ENCODE data around the gene CACNA2D1.

Gene CACNA2D1

GRCh38 chr7:82443547-82444219 lies at the start of gene CACNA2D1:
Gene CACNA2D1, minus strand, starts transcription at chr7:82443777.
- no peak for DNase-seq

DNA sequence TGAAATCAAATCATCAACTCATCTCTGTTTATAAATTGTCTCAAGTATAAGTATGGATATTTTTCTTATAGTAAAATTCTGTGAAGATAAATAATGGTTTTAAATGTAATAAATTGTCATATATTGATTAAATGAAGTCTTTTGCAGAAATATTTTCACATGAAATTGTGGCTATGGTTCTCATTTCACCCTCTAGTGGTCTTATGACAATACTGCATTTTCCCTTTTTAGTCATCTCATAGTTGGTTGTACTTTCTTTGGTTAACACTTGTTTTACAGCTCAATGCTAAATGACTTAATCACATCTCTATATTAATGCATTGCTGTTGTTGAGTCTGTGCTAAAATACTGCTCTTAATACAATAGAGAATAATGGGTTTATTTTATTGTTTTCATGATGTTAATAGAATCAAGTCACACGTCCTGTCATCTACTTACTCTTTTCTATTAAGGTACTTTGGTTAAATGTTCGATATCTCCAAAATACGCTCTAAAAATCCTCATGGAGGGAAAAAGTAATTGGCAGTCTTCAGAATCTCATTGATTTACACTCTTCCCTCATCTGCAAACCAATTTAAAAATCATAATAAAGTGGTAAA lies 38.0 kb upstream of the CACNA2D1 start:
- DNase-seq = no peak

GRCh38 chr7:82477733-82478515 lies 34.3 kb upstream of the CACNA2D1 start:
- DNase-seq = no peak

- DNase-seq = no peak
Measured at GRCh38 chr7:82472966-82473365, 29.4 kb upstream of the CACNA2D1 start.

DNA sequence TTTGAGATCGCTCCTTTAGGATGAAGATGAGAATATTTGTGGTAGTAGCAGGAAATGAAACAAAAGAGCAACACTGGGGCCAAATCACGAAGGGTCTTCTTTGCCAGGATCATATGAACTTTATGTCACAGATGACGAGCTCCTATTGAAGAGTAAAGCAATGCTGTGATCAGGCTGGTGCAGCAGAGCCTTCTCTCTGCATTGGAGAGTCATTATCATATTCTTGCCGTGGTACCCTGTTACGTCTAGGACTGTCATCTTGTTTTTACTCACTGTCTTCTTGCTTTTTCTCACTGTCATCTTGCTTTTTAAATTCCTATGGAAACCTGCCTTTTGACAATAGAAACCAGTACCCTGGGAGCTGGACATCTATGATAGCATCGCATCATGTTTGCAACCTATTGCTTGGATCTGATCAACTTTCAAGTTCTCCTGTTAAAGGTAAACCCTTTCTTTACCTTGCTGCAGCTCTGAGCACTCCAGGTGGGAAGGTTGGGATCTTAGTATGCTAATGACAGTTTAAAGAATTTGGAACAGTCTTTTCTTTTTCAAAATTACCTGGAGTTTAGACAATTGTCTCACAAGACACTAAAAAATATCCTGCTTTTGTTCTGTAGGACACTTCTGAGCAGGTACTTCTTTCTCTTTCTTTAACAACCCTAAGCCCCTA lies 27.9 kb upstream of the CACNA2D1 start:
- no peak for DNase-seq

GRCh38 chr7:82469207-82469606 lies 25.6 kb upstream of the CACNA2D1 start:
- DNase-seq = no peak

- DNase-seq = no peak
Measured at GRCh38 chr7:82468435-82468834, 24.9 kb upstream of the CACNA2D1 start.

DNA sequence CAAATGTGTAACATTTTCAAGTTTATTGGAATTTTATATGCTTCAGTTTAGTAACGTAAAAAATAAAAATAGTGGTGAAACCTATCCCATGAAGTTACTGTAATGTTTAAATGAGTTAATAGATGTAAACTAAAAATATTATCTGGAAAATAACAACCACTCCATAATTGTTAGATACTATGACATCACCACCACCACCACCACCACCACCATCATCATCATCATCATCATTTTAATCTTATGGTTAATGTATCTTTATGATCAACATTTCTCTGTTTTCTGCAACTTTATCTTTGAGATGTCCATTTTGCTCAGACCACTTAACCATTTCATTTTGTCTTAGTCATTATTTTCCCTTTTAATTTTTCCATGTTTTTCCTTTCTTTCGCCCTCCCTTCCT lies 23.4 kb upstream of the CACNA2D1 start:
- DNase-seq = no peak

GRCh38 chr7:82464372-82464771 lies 20.8 kb upstream of the CACNA2D1 start:
- no peak for DNase-seq

- no peak for DNase-seq
Measured at GRCh38 chr7:82455295-82455694, 11.7 kb upstream of the CACNA2D1 start.

- DNase-seq = no peak
Measured at GRCh38 chr7:82450759-82451158, 7.2 kb upstream of the CACNA2D1 start.

GRCh38 chr7:82449910-82450309 lies 6.3 kb upstream of the CACNA2D1 start:
- DNase-seq = no peak

DNA sequence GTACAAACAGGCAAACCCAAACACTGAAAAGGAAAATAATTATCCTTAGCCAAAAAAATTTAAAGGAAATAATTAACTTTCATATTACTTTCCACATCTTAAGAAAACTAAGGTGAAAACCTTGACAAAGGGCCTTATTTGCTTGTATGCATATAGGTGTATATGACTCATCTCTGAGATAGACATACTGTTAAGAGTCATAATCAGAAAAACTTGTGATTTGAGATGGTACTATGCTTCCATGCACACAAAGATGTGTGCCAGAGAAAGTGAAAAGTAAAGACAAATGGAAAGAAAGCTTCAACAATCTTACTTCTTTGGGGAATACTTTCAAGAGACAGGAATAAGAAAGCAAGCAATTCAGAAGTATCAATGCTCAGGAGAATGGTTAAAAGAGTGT lies 3.3 kb upstream of the CACNA2D1 start:
- DNase-seq = no peak

- DNase-seq = no peak
Measured at GRCh38 chr7:82445271-82445670, 1.7 kb upstream of the CACNA2D1 start.

- no peak for DNase-seq
Measured at GRCh38 chr7:82444220-82444909, 788 bp upstream of the CACNA2D1 start.

DNA sequence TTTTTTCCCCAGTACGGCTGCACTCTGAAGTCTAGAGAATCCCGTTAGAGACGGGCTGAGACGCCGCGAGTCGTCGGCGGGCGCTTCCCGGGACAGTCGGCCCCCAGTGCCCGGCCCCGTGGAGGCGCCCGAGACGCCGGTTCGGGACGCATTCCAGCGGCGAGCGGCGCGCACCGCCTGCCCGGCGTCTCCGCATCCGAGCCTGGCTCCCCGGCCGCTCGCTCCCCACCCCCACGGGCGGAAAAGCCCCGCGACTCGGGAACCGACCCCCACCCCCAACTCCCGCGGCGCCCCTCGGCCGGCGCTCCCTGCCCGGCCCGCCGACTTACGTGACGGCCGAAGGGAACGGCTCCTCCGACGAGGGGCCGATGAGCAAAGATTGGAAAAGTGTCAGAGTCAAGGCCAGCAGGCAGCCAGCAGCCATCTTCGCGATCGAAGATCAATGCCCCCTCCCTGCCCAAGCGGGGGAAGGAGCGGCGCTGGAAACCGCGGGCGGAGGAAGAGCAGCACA lies 486 bp downstream of the CACNA2D1 start:
- DNase-seq = no peak

- DNase-seq = no peak
Measured at GRCh38 chr7:82442492-82443035, 1.0 kb downstream of the CACNA2D1 start.

DNA sequence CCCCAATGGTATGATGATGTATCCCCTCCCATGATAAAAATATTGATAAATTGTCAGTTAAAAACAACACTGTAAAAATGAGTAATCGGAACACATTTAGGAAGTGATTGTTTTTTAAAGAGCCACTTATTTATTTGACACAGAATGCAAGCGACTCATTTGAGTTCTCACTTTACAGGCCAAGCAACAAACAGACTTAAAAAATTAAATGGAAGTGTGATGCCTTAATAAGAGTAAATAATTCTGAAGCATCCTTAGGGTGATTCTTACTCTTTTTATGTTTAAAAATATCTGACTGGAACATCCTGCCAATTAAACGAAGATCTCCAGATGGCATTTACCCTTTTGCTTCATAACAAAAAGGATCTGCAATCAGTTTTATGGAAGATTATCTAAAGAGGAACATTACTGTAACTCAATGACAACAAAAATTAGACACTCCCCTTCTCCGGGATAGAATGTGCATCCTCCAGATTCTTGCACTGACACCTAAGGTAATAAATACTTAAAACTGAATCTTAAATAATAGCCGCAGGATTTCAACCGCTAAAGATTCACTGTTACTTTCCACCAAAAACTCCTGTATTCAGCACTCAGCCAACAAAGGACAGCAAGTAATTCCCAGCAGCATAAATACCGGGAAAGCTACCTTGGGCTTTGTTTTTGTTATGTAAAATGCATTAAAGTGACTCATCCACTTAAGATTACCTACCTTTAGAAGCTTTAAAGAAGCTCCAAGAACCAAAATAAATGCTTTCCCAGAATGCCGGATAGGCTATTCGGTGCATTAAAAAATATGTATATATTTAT lies 1.7 kb downstream of the CACNA2D1 start:
- DNase-seq = no peak

- no peak for DNase-seq
Measured at GRCh38 chr7:82438521-82438920, 5.1 kb downstream of the CACNA2D1 start.

DNA sequence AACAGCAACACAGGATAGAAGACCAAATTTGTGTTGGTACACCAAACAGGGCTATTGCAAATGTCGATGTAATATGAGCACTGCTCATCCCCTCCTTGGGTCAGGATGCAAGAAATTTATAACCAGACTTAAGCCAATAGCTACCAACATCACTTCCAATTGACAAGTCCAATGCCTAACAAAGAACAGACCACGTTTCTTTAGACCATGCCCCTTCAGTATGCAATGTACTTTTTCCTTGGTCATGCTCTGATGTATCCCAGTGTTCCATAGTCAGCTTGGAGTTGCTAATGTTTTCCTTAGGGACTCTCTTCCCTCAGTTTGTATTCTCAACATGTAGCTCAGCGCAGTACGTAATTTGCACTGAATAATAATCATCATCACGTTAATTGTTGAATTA lies 7.8 kb downstream of the CACNA2D1 start:
- DNase-seq = no peak

DNA sequence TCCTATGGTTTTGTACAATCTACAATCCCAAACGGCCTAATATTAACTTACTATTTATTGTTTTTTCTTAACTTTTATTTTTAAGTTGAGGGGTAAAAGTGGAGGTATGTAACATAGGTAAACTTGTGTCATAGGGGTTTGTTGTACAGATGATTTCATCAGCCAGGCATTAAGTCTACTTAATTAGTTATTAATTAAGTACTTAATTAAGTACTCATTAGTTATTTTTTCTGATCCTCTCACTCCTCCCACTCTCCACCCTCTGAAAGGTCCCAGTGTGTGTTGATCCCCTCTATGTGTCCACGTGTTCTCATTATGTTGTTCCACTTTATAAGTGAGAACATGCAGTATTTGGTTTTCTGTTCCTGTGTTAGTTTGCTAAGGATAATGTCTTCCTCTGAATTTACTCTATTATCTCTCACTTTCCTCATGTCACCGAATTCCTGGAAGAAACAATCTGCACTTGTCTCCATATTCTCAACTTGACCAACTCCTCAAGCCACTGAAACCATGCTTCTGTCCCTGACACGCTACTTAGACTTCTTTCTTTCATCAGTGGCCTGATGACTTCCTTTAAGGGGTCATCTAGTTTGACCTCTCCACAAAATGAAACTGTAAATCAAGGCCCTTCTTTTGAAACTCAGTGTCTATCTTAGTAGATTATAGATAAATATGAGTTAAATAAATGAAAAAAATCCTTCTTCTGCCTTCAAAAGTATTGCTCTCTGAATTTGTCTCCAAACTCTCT lies 9.1 kb downstream of the CACNA2D1 start:
- DNase-seq = no peak
